ENCODE data around the gene PTPRN2.
"Not testable (repeated sequence)": the region's sequence is repeated elsewhere in the genome, so short reads cannot be mapped to it uniquely, and the experiment has no call there.

Gene PTPRN2

GRCh38 chr7:157737151-157738065, 850.2 kb downstream of the PTPRN2 start:
- H3K4me3 ChIP-seq (ENCODE audit: low read depth, low read length) = no peak overlapping the region
- in situ Hi-C loops (cut with HindIII; ENCODE audit: low sequenced_read_pairs) = no loop called here

GRCh38 chr7:157736341-157736740, 851.3 kb downstream of the PTPRN2 start:
- no peak for TF ChIP-seq CTCF (IDR thresholded peaks at IDR 0.05; ENCODE audit: low read depth, low read length, missing control alignments)
- in situ Hi-C loops (cut with HindIII; ENCODE audit: low sequenced_read_pairs) = no loop called here
- H3K4me3 ChIP-seq (ENCODE audit: low read depth, low read length) = no peak overlapping the region
- DNase-seq (ENCODE audit: low read depth) = no peak

More at GRCh38 chr7:157737151-157738065, 850.2 kb downstream of the PTPRN2 start:
- DNase-seq (ENCODE audit: low read depth) = no peak
- no peak for TF ChIP-seq CTCF (IDR thresholded peaks at IDR 0.05; ENCODE audit: low read depth, low read length, missing control alignments)

- in situ Hi-C loops (cut with HindIII; ENCODE audit: low sequenced_read_pairs) = no loop called here
- TF ChIP-seq CTCF (IDR thresholded peaks at IDR 0.05; ENCODE audit: low read depth, low read length, missing control alignments) = no peak
- DNase-seq (ENCODE audit: low read depth) = no peak
- no peak overlapping the region for H3K4me3 ChIP-seq (ENCODE audit: low read depth, low read length)
Measured at GRCh38 chr7:157735826-157736225, 851.8 kb downstream of the PTPRN2 start.

- no peak for TF ChIP-seq CTCF (IDR thresholded peaks at IDR 0.05; ENCODE audit: low read depth, low read length, missing control alignments)
- no peak for DNase-seq (ENCODE audit: low read depth)
- in situ Hi-C loops (cut with HindIII; ENCODE audit: low sequenced_read_pairs) = no loop called here
- no peak overlapping the region for H3K4me3 ChIP-seq (ENCODE audit: low read depth, low read length)
Measured at GRCh38 chr7:157734676-157735640, 852.7 kb downstream of the PTPRN2 start.

- in situ Hi-C loops (cut with HindIII; ENCODE audit: low sequenced_read_pairs); DNase-seq (ENCODE audit: low read depth); H3K4me3 ChIP-seq (ENCODE audit: low read depth, low read length): not testable (repeated sequence)
Measured at GRCh38 chr7:157733760-157734395, 853.7 kb downstream of the PTPRN2 start.

- no peak for TF ChIP-seq CTCF (IDR thresholded peaks at IDR 0.05; ENCODE audit: low read depth, low read length, missing control alignments)
- in situ Hi-C loops (cut with HindIII; ENCODE audit: low sequenced_read_pairs) = no loop called here
- DNase-seq (ENCODE audit: low read depth) = no peak
- H3K4me3 ChIP-seq (ENCODE audit: low read depth, low read length) = no peak overlapping the region
Measured at GRCh38 chr7:157731126-157731525, 856.5 kb downstream of the PTPRN2 start.

Data from astrocyte of the cerebellum (primary cell).